ENCODE measurements around the gene TTC3. TPM values are rescaled to one million over a fixed set of nuclear protein-coding genes. Genes with fewer than 3 reads are reported as not detected.
"Not testable (repeated sequence)": the region's sequence is repeated elsewhere in the genome, so short reads cannot be mapped to it uniquely, and the experiment has no call there.

The TTC3 gene
- total RNA-seq, 1 experiment from 2014 or later = 32.2 TPM

- Histone ChIP-seq H3K36me3 (replicated peaks; ENCODE audit: control insufficient read depth, insufficient read depth, low read length) (peaks cover 3% of the 10 kb centered on the region; the same call in 1 of the 2 replicates), H3K4me3 (ENCODE audit: insufficient read depth, low read depth, low read length) (no peak overlapping the region), H3K27me3 (ENCODE audit: control insufficient read depth, insufficient read depth, low read length) (no peaks in the 10 kb centered on the region)
- no peak for DNase-seq
Measured at GRCh38 chr21:37136261-37136660, 63.2 kb downstream of the TTC3 start.

- no peaks in the 10 kb centered on the region for H3K27me3 ChIP-seq (ENCODE audit: control insufficient read depth, insufficient read depth, low read length)
- no peak for DNase-seq
- peaks cover 3% of the 10 kb centered on the region; the same call in 1 of the 2 replicates for H3K36me3 ChIP-seq (replicated peaks; ENCODE audit: control insufficient read depth, insufficient read depth, low read length)
- H3K4me3 ChIP-seq (ENCODE audit: insufficient read depth, low read depth, low read length) = no peak overlapping the region
Measured at GRCh38 chr21:37136744-37137143, 63.7 kb downstream of the TTC3 start.

GRCh38 chr21:37139154-37139553 lies 66.1 kb downstream of the TTC3 start:
- H3K27me3 ChIP-seq (ENCODE audit: control insufficient read depth, insufficient read depth, low read length) = no peaks in the 10 kb centered on the region

GRCh38 chr21:37139902-37140301 lies 66.8 kb downstream of the TTC3 start:
- Histone ChIP-seq H3K36me3 (replicated peaks; ENCODE audit: control insufficient read depth, insufficient read depth, low read length) (peaks cover 3% of the 10 kb centered on the region; the same call in 1 of the 2 replicates), H3K4me3 (ENCODE audit: insufficient read depth, low read depth, low read length) (no peak overlapping the region), H3K27me3 (ENCODE audit: control insufficient read depth, insufficient read depth, low read length) (no peaks in the 10 kb centered on the region)
- DNase-seq = no peak

More at GRCh38 chr21:37139154-37139553, 66.1 kb downstream of the TTC3 start:
- H3K36me3 ChIP-seq (replicated peaks; ENCODE audit: control insufficient read depth, insufficient read depth, low read length) = peaks cover 3% of the 10 kb centered on the region; the same call in 1 of the 2 replicates
- H3K4me3 ChIP-seq (ENCODE audit: insufficient read depth, low read depth, low read length) = no peak overlapping the region
- DNase-seq = no peak

- not testable (repeated sequence) for DNase-seq; H3K4me3 ChIP-seq (ENCODE audit: insufficient read depth, low read depth, low read length); H3K36me3 ChIP-seq (replicated peaks; ENCODE audit: control insufficient read depth, insufficient read depth, low read length); H3K27me3 ChIP-seq (ENCODE audit: control insufficient read depth, insufficient read depth, low read length)
Measured at GRCh38 chr21:37143392-37143791, 70.3 kb downstream of the TTC3 start.

GRCh38 chr21:37145635-37146111 lies 72.6 kb downstream of the TTC3 start:
- Histone ChIP-seq H3K27me3 (ENCODE audit: control insufficient read depth, insufficient read depth, low read length) (no peaks in the 10 kb centered on the region), H3K36me3 (replicated peaks; ENCODE audit: control insufficient read depth, insufficient read depth, low read length) (no peaks in the 10 kb centered on the region), H3K4me3 (ENCODE audit: insufficient read depth, low read depth, low read length) (no peak overlapping the region)
- no peak for DNase-seq

- H3K27me3 ChIP-seq (ENCODE audit: control insufficient read depth, insufficient read depth, low read length) = no peaks in the 10 kb centered on the region
- H3K36me3 ChIP-seq (replicated peaks; ENCODE audit: control insufficient read depth, insufficient read depth, low read length) = no peaks in the 10 kb centered on the region
- no peak for DNase-seq
- H3K4me3 ChIP-seq (ENCODE audit: insufficient read depth, low read depth, low read length) = no peak overlapping the region
Measured at GRCh38 chr21:37146320-37147235, 73.5 kb downstream of the TTC3 start.

GRCh38 chr21:37149411-37149810 lies 76.4 kb downstream of the TTC3 start:
- Histone ChIP-seq H3K36me3 (replicated peaks; ENCODE audit: control insufficient read depth, insufficient read depth, low read length) (no peaks in the 10 kb centered on the region), H3K4me3 (ENCODE audit: insufficient read depth, low read depth, low read length) (no peak overlapping the region), H3K27me3 (ENCODE audit: control insufficient read depth, insufficient read depth, low read length) (no peaks in the 10 kb centered on the region)
- no peak for DNase-seq

- no peak for DNase-seq
- H3K36me3 ChIP-seq (replicated peaks; ENCODE audit: control insufficient read depth, insufficient read depth, low read length) = no peaks in the 10 kb centered on the region
Measured at GRCh38 chr21:37153196-37153934, 80.3 kb downstream of the TTC3 start.

GRCh38 chr21:37153935-37154350 lies 80.9 kb downstream of the TTC3 start:
- Histone ChIP-seq H3K27me3 (ENCODE audit: control insufficient read depth, insufficient read depth, low read length) (no peaks in the 10 kb centered on the region), H3K36me3 (replicated peaks; ENCODE audit: control insufficient read depth, insufficient read depth, low read length) (no peaks in the 10 kb centered on the region), H3K4me3 (ENCODE audit: insufficient read depth, low read depth, low read length) (no peak overlapping the region)
- peak; percentile 6 for DNase-seq

More at GRCh38 chr21:37153196-37153934, 80.3 kb downstream of the TTC3 start:
- no peak overlapping the region for H3K4me3 ChIP-seq (ENCODE audit: insufficient read depth, low read depth, low read length)
- H3K27me3 ChIP-seq (ENCODE audit: control insufficient read depth, insufficient read depth, low read length) = no peaks in the 10 kb centered on the region

- Histone ChIP-seq H3K4me3 (ENCODE audit: insufficient read depth, low read depth, low read length) (no peak overlapping the region), H3K27me3 (ENCODE audit: control insufficient read depth, insufficient read depth, low read length) (no peaks in the 10 kb centered on the region), H3K36me3 (replicated peaks; ENCODE audit: control insufficient read depth, insufficient read depth, low read length) (no peaks in the 10 kb centered on the region)
- peak; percentile 28 for DNase-seq
Measured at GRCh38 chr21:37155186-37155585, 82.1 kb downstream of the TTC3 start.

- Histone ChIP-seq H3K4me3 (ENCODE audit: insufficient read depth, low read depth, low read length) (no peak overlapping the region), H3K36me3 (replicated peaks; ENCODE audit: control insufficient read depth, insufficient read depth, low read length) (0 out of 2 replicates have a peak, but pooled peaks cover 1% of the 10 kb centered on the region), H3K27me3 (ENCODE audit: control insufficient read depth, insufficient read depth, low read length) (no peaks in the 10 kb centered on the region)
- no peak for DNase-seq
Measured at GRCh38 chr21:37157938-37158337, 84.9 kb downstream of the TTC3 start.

GRCh38 chr21:37159053-37159776 lies 86.2 kb downstream of the TTC3 start:
- Histone ChIP-seq H3K36me3 (replicated peaks; ENCODE audit: control insufficient read depth, insufficient read depth, low read length) (0 out of 2 replicates have a peak, but pooled peaks cover 1% of the 10 kb centered on the region), H3K27me3 (ENCODE audit: control insufficient read depth, insufficient read depth, low read length) (no peaks in the 10 kb centered on the region), H3K4me3 (ENCODE audit: insufficient read depth, low read depth, low read length) (no peak overlapping the region)
- DNase-seq = no peak

GRCh38 chr21:37159949-37160348 lies 86.9 kb downstream of the TTC3 start:
- H3K36me3 ChIP-seq (replicated peaks; ENCODE audit: control insufficient read depth, insufficient read depth, low read length) = 0 out of 2 replicates have a peak, but pooled peaks cover 1% of the 10 kb centered on the region

More at GRCh38 chr21:37159949-37160348, 86.9 kb downstream of the TTC3 start:
- no peak for DNase-seq
- H3K4me3 ChIP-seq (ENCODE audit: insufficient read depth, low read depth, low read length) = no peak overlapping the region
- H3K27me3 ChIP-seq (ENCODE audit: control insufficient read depth, insufficient read depth, low read length) = no peaks in the 10 kb centered on the region
